ENCODE results near the gene KLHL41.

KLHL41 gene

GRCh38 chr2:169509298-169509885 is at the start of gene KLHL41:
Gene KLHL41, plus strand, starts transcription at chr2:169509702. Its CDS starts 77 bp downstream, at chr2:169509779.
- DNase-seq = no peak

- DNase-seq = no peak
Measured at GRCh38 chr2:169461143-169461542, 48.4 kb upstream of the KLHL41 start.

- DNase-seq = no peak
Measured at GRCh38 chr2:169462896-169463695, 46.4 kb upstream of the KLHL41 start.

GRCh38 chr2:169464466-169464865 is 45.0 kb upstream of the KLHL41 start:
- DNase-seq = no peak

- DNase-seq = peak; percentile 63
Measured at GRCh38 chr2:169464882-169465281, 44.6 kb upstream of the KLHL41 start.

- DNase-seq = no peak
Measured at GRCh38 chr2:169468841-169469240, 40.7 kb upstream of the KLHL41 start.

GRCh38 chr2:169469952-169470572 is 39.4 kb upstream of the KLHL41 start:
- DNase-seq = no peak

- no peak for DNase-seq
Measured at GRCh38 chr2:169472249-169472648, 37.3 kb upstream of the KLHL41 start.

- no peak for DNase-seq
Measured at GRCh38 chr2:169476459-169476858, 33.0 kb upstream of the KLHL41 start.

GRCh38 chr2:169478339-169478738 is 31.2 kb upstream of the KLHL41 start:
- no peak for DNase-seq

GRCh38 chr2:169478745-169479256 is 30.7 kb upstream of the KLHL41 start:
- no peak for DNase-seq

GRCh38 chr2:169479257-169480078 is 30.0 kb upstream of the KLHL41 start, which contains the start of gene BBS5:
Gene BBS5, plus strand, starts transcription at chr2:169479494. Its CDS starts 60 bp downstream, at chr2:169479554.
- DNase-seq = peak; percentile 92

- DNase-seq = no peak
Measured at GRCh38 chr2:169480079-169480465, 29.4 kb upstream of the KLHL41 start.

- no peak for DNase-seq
Measured at GRCh38 chr2:169485650-169486138, 23.8 kb upstream of the KLHL41 start.

- DNase-seq = no peak
Measured at GRCh38 chr2:169486487-169486886, 23.0 kb upstream of the KLHL41 start.

GRCh38 chr2:169490834-169491233 is 18.7 kb upstream of the KLHL41 start:
- no peak for DNase-seq

- no peak for DNase-seq
Measured at GRCh38 chr2:169491378-169491777, 18.1 kb upstream of the KLHL41 start.

- DNase-seq = no peak
Measured at GRCh38 chr2:169493360-169493759, 16.1 kb upstream of the KLHL41 start.

GRCh38 chr2:169495310-169495928 is 14.1 kb upstream of the KLHL41 start:
- DNase-seq = no peak

- DNase-seq = no peak
Measured at GRCh38 chr2:169504651-169505050, 4.9 kb upstream of the KLHL41 start.

- DNase-seq = peak; percentile 12
Measured at GRCh38 chr2:169507698-169508097, 1.8 kb upstream of the KLHL41 start.

GRCh38 chr2:169509955-169510354 is 453 bp downstream of the KLHL41 start:
- DNase-seq = no peak

All from hematopoietic multipotent progenitor cell treated with erythropoietin and hydrocortisone succinate and interleukin-3 and kit ligand, for 4 days (in vitro differentiated cells).